GM21390 (cell line): ENCODE data around the gene CLIP1.

Source experiments
- ATAC-seq: cut with Tn5 transposase; IDR thresholded peaks from one replicate; pipeline ENCODE4 v1.9.1; 2021; ENCODE audit not compliant: unreplicated experiment

Gene CLIP1

GRCh38 chr12:122322501-122322900 is 100.0 kb downstream of the CLIP1 start:
- no peak for ATAC-seq

- no peak for ATAC-seq
These were observed 103.6 kb downstream of the CLIP1 start for GRCh38 chr12:122318607-122319605.

- no peak for ATAC-seq
These were observed 109.5 kb downstream of the CLIP1 start for GRCh38 chr12:122312926-122313325.

GRCh38 chr12:122311696-122312095 is 110.8 kb downstream of the CLIP1 start:
- ATAC-seq = no peak

- no peak for ATAC-seq
These were observed 111.7 kb downstream of the CLIP1 start for GRCh38 chr12:122310626-122311333.

- no peak for ATAC-seq
These were observed 112.8 kb downstream of the CLIP1 start for GRCh38 chr12:122309564-122310121.

GRCh38 chr12:122308811-122309210 is 113.7 kb downstream of the CLIP1 start:
- no peak for ATAC-seq

GRCh38 chr12:122306407-122306806 is 116.1 kb downstream of the CLIP1 start:
- no peak for ATAC-seq

GRCh38 chr12:122304924-122305323 is 117.5 kb downstream of the CLIP1 start:
- no peak for ATAC-seq

- ATAC-seq = no peak
These were observed 119.4 kb downstream of the CLIP1 start for GRCh38 chr12:122303068-122303467.

- ATAC-seq = no peak
These were observed 124.3 kb downstream of the CLIP1 start for GRCh38 chr12:122298071-122298748.

- ATAC-seq = no peak
These were observed 125.0 kb downstream of the CLIP1 start for GRCh38 chr12:122297494-122297893.

- ATAC-seq = no peak
These were observed 126.6 kb downstream of the CLIP1 start for GRCh38 chr12:122295877-122296276.

GRCh38 chr12:122293081-122293480 is 129.4 kb downstream of the CLIP1 start:
- ATAC-seq = no peak

- no peak for ATAC-seq
These were observed 131.0 kb downstream of the CLIP1 start for GRCh38 chr12:122291431-122291830.

- ATAC-seq = no peak
These were observed 138.8 kb downstream of the CLIP1 start for GRCh38 chr12:122283680-122284079.

GRCh38 chr12:122282061-122282460 is 140.4 kb downstream of the CLIP1 start:
- ATAC-seq = no peak

- ATAC-seq = no peak
These were observed 146.2 kb downstream of the CLIP1 start for GRCh38 chr12:122276242-122276641.

GRCh38 chr12:122275459-122275858 is 147.0 kb downstream of the CLIP1 start:
- no peak for ATAC-seq

- peak; percentile 87 for ATAC-seq
These were observed 156.1 kb downstream of the CLIP1 start, which contains the start of gene VPS33A for GRCh38 chr12:122266230-122266901. Gene VPS33A (minus strand): TSS chr12:122266494. CDS start chr12:122266408, 86 bp downstream.
